ENCODE results near the gene PRDX3.

The PRDX3 gene

GRCh38 chr10:119178372-119179119, at the start of gene PRDX3:
Gene PRDX3, minus strand, starts transcription at chr10:119178812. Its CDS starts 22 bp downstream, at chr10:119178790.
- peak; percentile 92 for DNase-seq (ENCODE audit: low spot score)

GRCh38 chr10:119227825-119228224, 49.2 kb upstream of the PRDX3 start:
- no peak for DNase-seq (ENCODE audit: low spot score)

DNA sequence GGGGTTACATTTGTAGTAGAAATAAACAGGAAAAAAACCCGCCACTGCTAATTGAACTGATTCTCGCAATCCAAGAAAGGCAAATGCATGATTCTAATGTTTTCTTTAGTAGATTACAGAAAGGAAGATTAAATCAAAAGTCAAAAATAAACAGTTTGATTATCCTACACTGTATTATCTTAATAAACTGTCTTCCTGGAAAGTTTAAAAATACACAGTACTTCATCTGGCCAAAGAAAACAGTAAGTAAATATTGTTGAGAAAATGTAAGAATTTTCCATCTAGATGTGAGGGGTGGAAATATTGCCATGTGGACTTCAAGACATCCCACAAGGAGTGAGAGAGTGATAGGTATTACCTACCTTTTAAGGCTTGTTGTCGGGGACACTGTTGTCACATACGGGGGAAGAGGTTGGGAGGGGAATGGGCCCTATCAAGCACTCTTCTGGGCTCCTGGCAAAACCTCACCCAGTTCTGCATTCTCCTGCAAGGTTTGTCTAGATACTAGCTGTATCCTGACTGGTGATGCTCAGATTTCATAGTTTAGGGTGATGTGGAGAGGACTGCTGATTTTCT, 46.6 kb upstream of the PRDX3 start:
- DNase-seq (ENCODE audit: low spot score) = no peak

GRCh38 chr10:119222966-119223386, 44.4 kb upstream of the PRDX3 start:
- no peak for DNase-seq (ENCODE audit: low spot score)

- DNase-seq (ENCODE audit: low spot score) = no peak
Measured at GRCh38 chr10:119222537-119222936, 43.9 kb upstream of the PRDX3 start.

- no peak for DNase-seq (ENCODE audit: low spot score)
Measured at GRCh38 chr10:119221666-119222065, 43.1 kb upstream of the PRDX3 start.

- no peak for DNase-seq (ENCODE audit: low spot score)
Measured at GRCh38 chr10:119221201-119221600, 42.6 kb upstream of the PRDX3 start.

- DNase-seq (ENCODE audit: low spot score) = no peak
Measured at GRCh38 chr10:119219871-119220270, 41.3 kb upstream of the PRDX3 start.

DNA sequence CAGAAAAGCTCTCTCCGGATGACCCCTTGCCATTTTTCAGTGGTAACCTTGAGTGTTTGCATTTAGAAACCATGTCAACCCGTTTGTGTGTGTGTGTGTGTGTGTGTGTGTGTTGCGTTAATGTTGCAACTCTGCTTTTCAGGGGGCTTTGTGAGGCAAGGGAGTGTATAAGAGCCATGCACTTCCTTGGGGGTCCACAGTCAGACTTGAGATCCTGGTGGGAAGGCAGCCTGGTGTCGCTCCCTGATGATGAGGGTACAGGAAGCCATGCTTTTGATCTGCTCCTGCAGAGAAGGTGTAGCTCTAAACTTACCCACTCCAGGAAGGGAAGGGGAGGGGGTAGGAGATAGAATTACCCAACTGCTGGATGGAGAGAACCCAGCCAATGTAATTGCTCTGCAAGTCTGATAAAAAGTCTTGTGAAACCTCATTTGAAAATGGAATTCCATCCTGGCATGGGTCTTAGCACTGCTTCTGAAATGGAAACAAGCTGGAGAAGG, 39.4 kb upstream of the PRDX3 start:
- no peak for DNase-seq (ENCODE audit: low spot score)

GRCh38 chr10:119217401-119217800, 38.8 kb upstream of the PRDX3 start:
- no peak for DNase-seq (ENCODE audit: low spot score)

GRCh38 chr10:119216127-119216526, 37.5 kb upstream of the PRDX3 start:
- no peak for DNase-seq (ENCODE audit: low spot score)

DNA sequence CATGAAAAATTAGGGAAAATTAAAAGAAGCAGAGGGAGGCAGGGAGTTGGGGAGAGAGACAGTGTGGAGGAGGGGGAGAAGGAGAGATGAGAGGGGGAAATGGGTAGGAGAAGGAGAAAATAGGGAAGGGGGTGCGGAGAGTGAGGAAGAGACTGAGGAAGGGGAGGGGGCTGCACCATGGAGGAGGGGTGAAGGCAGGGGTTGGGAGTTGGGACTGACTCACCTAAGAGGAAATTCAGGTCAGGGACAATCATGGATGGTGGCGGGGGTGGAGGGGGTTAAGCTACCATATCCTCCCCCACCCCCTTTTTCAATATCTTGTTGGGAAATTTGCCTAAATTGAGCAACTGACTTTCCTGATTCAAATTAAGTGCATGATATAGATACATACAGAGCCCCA, 36.8 kb upstream of the PRDX3 start:
- DNase-seq (ENCODE audit: low spot score) = no peak

GRCh38 chr10:119211625-119212441, 33.2 kb upstream of the PRDX3 start:
- no peak for DNase-seq (ENCODE audit: low spot score)

GRCh38 chr10:119211176-119211575, 32.6 kb upstream of the PRDX3 start:
- no peak for DNase-seq (ENCODE audit: low spot score)

DNA sequence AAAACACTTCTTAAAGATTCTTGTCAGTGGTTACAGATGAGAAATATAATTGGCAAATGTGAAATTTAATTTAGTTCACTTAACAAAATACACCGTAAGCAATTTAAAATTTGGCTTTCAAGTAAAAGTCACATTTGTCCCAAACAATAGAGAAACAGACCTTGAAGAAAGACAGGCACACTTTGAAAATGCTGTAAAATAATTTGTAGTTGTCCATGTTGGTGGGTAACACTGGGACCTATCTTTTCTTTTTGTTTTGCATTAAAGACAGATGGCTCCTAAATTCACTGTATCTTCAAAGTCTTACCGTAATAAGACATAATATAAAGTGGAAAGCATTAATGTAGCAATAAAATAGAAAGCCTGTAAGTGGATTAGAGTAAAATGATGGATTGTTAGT, 32.0 kb upstream of the PRDX3 start:
- no peak for DNase-seq (ENCODE audit: low spot score)

- no peak for DNase-seq (ENCODE audit: low spot score)
Measured at GRCh38 chr10:119209736-119210355, 31.2 kb upstream of the PRDX3 start.

DNA sequence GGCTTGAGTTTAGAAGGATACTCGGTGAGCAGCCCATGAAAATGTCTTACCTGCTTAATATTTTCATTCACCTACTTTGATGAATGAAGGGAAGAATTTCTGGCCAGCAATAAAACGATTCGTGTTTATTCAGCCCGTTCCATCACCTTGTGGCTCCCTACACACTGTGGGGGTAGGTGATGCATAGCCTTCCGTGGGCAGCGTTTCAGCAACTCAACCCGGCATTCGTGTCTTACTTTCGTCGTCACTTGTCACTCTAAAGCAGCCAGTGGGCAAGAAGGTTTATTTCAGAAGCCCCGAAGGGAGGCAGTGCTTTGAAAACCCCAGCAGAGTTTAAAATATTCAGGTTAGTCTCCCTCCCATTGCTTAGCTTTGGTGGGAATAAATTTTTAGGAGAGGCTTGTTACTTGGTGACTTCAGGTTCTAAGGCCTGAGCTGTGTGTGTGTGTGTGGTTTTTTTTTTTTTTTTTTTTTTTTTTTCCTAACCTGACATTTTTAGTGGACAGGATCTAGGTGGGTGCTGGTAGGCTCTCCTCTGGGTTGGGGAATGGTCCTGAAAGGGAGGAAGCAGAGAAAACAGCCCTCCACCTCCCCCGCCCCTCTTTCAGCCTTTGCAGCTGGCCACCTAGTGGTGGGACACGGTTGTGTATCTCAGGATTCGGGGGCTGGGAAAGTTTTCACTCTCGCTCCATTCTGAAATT, 30.6 kb upstream of the PRDX3 start:
- DNase-seq (ENCODE audit: low spot score) = peak; percentile 45

DNA sequence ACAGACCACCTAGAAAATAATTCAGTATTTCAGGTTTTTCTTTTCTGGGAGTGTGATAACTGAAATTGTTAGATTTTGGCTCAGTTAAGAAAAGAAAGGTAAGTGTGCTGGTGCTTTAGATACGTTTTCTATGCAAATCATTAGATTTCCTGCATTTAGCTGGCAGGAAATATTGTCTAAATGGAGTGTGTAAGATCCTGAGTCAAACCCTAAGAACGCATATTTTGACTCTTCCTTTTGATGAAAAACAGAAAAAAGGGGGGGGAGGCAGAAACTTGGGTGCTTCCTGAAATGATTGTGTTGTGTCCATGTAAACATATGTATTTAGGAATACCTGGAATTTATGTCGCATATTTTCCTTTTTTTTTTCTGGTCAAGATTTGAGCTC, 29.9 kb upstream of the PRDX3 start:
- no peak for DNase-seq (ENCODE audit: low spot score)

GRCh38 chr10:119207713-119208552, 29.3 kb upstream of the PRDX3 start:
- no peak for DNase-seq (ENCODE audit: low spot score)

DNA sequence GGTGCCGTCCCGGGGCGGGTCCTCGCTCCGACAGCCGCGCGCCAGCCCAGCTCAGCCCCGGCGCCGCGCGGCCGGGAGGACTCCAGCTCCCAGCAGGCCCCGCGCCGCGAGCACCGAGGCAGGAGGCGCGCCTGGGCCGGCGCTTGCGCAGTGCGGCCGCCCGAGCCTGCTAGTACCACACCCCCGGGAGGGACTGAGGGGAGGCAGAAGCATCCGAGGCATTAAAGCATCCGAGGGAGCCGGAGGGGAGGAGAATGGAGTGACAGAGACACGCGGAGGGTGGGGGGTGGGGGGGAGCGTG, 28.7 kb upstream of the PRDX3 start, which contains the start of gene GRK5:
TSS of gene GRK5 (plus strand) at position 206 of the 301 bp plus-strand sequence. CDS start 347 bp downstream, outside the sequence.
- DNase-seq (ENCODE audit: low spot score) = peak; percentile 93

Measured in LoVo (cell line).